Lower leg skin (tissue), 3 donors: Measurements from ENCODE around the gene WNK4.

Experiments used
- POLR2A ChIP-seq, 2 donors: fragments of 450-650 bp; IDR thresholded peaks; one replicate each; pipeline ENCODE4 v1.6.1; 2016 to 2017; ENCODE audit warnings: antibody characterized with exemption in 2 of 2, mild to moderate bottlenecking in 1 of 2, moderate library complexity in 1 of 2
- TF ChIP-seq, protein P1 (sequence below), 3 donors: fragments of 450-650 bp; IDR thresholded peaks; one replicate each; pipeline ENCODE4 v1.5.1; 2016; ENCODE audit warnings: antibody characterized with exemption in 3 of 3, mild to moderate bottlenecking in 3 of 3, moderate library complexity in 2 of 3

DNA sequence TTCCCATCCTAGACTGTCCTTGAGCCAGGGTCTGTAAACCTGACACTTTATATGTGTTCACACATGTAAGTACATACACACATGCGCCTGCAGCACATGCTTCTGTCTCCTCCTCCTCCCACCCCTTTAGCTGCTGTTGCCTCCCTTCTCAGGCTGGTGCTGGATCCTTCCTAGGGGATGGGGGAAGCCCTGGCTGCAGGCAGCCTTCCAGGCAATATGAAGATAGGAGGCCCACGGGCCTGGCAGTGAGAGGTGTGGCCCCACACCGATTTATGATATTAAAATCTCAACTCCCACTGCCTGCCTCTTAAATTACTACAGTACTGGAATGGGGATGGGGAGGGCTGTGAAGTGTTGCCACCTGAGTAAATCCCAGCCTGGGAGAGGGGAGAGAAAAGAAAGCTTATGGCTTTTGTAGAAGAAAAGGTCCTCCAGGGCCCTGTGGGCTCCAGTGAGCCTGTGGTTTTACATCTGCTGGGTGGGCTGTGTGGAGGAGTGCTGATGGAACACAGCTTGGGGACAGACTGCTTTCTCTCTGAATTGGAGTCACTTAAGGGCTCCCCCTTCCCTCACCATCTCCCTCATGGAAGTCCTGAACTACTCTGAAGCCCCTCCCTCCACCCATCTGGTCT is 990 bp upstream of the WNK4 start:
- no peak for TF ChIP-seq POLR2A (IDR thresholded peaks at IDR 0.05)
- TF ChIP-seq, protein P1, sequence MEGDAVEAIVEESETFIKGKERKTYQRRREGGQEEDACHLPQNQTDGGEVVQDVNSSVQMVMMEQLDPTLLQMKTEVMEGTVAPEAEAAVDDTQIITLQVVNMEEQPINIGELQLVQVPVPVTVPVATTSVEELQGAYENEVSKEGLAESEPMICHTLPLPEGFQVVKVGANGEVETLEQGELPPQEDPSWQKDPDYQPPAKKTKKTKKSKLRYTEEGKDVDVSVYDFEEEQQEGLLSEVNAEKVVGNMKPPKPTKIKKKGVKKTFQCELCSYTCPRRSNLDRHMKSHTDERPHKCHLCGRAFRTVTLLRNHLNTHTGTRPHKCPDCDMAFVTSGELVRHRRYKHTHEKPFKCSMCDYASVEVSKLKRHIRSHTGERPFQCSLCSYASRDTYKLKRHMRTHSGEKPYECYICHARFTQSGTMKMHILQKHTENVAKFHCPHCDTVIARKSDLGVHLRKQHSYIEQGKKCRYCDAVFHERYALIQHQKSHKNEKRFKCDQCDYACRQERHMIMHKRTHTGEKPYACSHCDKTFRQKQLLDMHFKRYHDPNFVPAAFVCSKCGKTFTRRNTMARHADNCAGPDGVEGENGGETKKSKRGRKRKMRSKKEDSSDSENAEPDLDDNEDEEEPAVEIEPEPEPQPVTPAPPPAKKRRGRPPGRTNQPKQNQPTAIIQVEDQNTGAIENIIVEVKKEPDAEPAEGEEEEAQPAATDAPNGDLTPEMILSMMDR (IDR thresholded peaks at IDR 0.05), result no peak
